ENCODE results near the gene ATP1A4. TPM values are rescaled to one million over a fixed set of nuclear protein-coding genes. Genes with fewer than 3 reads are reported as not detected.
A peak's percentile ranks its signal among the peaks of the same experiment; 100 is the strongest.

Gene ATP1A4
- total and polyA plus RNA-seq, 9 of the 15 experiments (the other 6 are each of a cell fraction or from before 2014, with no cell fraction given): 0.07 TPM; not detected in 8

DNA sequence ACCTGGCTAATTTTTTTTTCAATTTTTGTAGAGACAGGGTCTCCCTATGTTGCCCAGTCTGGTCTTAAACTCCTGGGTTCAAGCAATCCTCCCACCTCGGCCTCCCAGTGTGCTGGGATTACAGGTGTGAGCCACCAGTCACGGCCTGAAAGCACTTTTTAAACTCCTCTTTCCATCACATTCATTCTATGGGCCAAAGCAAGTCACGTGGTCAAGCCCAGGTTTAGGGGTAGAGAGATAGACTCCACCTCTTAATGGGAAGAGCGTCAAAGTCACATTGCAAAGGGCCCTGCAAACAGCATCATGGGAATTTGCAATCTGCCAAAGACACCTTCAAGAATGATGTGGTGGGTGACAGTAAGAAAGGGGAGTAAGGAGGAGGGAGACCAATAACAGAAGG, 7.1 kb downstream of the ATP1A4 start:
- no peak overlapping the region for H3K27ac ChIP-seq (ENCODE audit: extremely low read depth, low read depth, low read length)
- no TSS peak for BruUV-seq (replicated peaks)
- no peak overlapping the region for H2AFZ ChIP-seq (ENCODE audit: low read depth, low read length)
- ATAC-seq (no peak), DNase-seq (ENCODE audit: extremely low read depth in 1 of 4, low spot score in 3 of 4) (no peak), FAIRE-seq (no peak)
- H3K4me2 ChIP-seq (ENCODE audit: insufficient read depth, low read length): no peak overlapping the region
- H3K36me3 ChIP-seq (ENCODE audit: control insufficient read depth, insufficient read depth, low read length): no peaks in the 10 kb centered on the region
- no peaks in the 10 kb centered on the region for H3K9me3 ChIP-seq (replicated peaks; ENCODE audit: control insufficient read depth, insufficient read depth, low read depth, low read length)
- H4K20me1 ChIP-seq (replicated peaks; ENCODE audit: control insufficient read depth, insufficient read depth, low read length): no peaks in the 10 kb centered on the region
- intact Hi-C loops (cut with micrococcal nuclease): no loop called here
- H3K27me3 ChIP-seq (ENCODE audit: control insufficient read depth in 2 of 2, insufficient read depth in 2 of 2, low read length in 2 of 2): peaks cover 3 to 16% of the 10 kb centered on the region in 2 experiments; a peak in 3 of 5 replicates
- no peak overlapping the region for H3K4me3 ChIP-seq
- ChIA-PET CTCF (ENCODE audit: low intra/inter-chr PET ratio) (no interaction called here), POLR2A (no interaction called here)
- no peaks in the 10 kb centered on the region for H3K79me2 ChIP-seq (ENCODE audit: control insufficient read depth, insufficient read depth, low read length)
- in situ Hi-C loops (cut with MboI): no loop called here
- WGBS (ENCODE audit: insufficient coverage, low coverage, missing lambda C conversion rate): 2% methylated on average over 4 of the region's 4 CpGs
- H3K4me1 ChIP-seq (replicated peaks in 1 of 2; ENCODE audit: control insufficient read depth in 2 of 2, insufficient read depth in 2 of 2, low read length in 2 of 2): peaks cover 0 to 3% of the 10 kb centered on the region in 2 experiments; a peak in 1 of 5 replicates
- H3K9ac ChIP-seq (ENCODE audit: insufficient read depth in 1 of 2, low read depth in 2 of 2, low read length in 2 of 2): no peak overlapping the region
- H3K9me1 ChIP-seq (ENCODE audit: control insufficient read depth, insufficient read depth, low read length): no peaks in the 10 kb centered on the region
- TF ChIP-seq ZNF23 (CRISPR knock-in tag; IDR thresholded peaks at IDR 0.05): no peak
- no peak for TF ChIP-seq NEUROD1 (IDR thresholded peaks at IDR 0.05; ENCODE audit: borderline replicate concordance, low read depth, low read length, partially characterized antibody)
- TF ChIP-seq ZNF263 (CRISPR knock-in tag; IDR thresholded peaks at IDR 0.05; ENCODE audit: borderline replicate concordance): no peak
- TF ChIP-seq TFE3 (CRISPR knock-in tag; IDR thresholded peaks at IDR 0.05): peak; percentile 68
- TF ChIP-seq ZNF324 (CRISPR knock-in tag; IDR thresholded peaks at IDR 0.05): no peak
- no peak for TF ChIP-seq GTF2A2 (tag; IDR thresholded peaks at IDR 0.05)
- TF ChIP-seq ZNF24 (IDR thresholded peaks at IDR 0.05): no peak
- TF ChIP-seq TCF15 (CRISPR knock-in tag; IDR thresholded peaks at IDR 0.05): no peak
- no peak for TF ChIP-seq HDAC6 (IDR thresholded peaks at IDR 0.05; ENCODE audit: low read depth, low read length)
- TF ChIP-seq SRSF3 (IDR thresholded peaks at IDR 0.05; ENCODE audit: insufficient read depth, low read length): no peak
- TF ChIP-seq, protein P1, sequence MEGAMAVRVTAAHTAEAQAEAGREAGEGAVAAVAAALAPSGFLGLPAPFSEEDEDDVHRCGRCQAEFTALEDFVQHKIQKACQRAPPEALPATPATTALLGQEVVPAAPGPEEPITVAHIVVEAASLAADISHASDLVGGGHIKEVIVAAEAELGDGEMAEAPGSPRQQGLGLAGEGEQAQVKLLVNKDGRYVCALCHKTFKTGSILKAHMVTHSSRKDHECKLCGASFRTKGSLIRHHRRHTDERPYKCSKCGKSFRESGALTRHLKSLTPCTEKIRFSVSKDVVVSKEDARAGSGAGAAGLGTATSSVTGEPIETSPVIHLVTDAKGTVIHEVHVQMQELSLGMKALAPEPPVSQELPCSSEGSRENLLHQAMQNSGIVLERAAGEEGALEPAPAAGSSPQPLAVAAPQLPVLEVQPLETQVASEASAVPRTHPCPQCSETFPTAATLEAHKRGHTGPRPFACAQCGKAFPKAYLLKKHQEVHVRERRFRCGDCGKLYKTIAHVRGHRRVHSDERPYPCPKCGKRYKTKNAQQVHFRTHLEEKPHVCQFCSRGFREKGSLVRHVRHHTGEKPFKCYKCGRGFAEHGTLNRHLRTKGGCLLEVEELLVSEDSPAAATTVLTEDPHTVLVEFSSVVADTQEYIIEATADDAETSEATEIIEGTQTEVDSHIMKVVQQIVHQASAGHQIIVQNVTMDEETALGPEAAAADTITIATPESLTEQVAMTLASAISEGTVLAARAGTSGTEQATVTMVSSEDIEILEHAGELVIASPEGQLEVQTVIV (CRISPR knock-in tag; IDR thresholded peaks at IDR 0.05; ENCODE audit: borderline replicate concordance): no peak
- no peak for TF ChIP-seq SIRT6 (IDR thresholded peaks at IDR 0.05; ENCODE audit: low read depth, low read length)
- peak; percentile 69 for TF ChIP-seq RAD51 (IDR thresholded peaks at IDR 0.05; ENCODE audit: borderline replicate concordance, low read depth)
- no peak for TF ChIP-seq ZNF584 (CRISPR knock-in tag; IDR thresholded peaks at IDR 0.05; ENCODE audit: low read depth)
- no peak for TF ChIP-seq POU5F1 (IDR thresholded peaks at IDR 0.05; ENCODE audit: borderline replicate concordance, low read depth, low read length, partially characterized antibody)
- peak; percentile 34; the same call in 1 of the 2 replicates for TF ChIP-seq USF2 (CRISPR knock-in tag; IDR thresholded peaks at IDR 0.05)
- TF ChIP-seq PHF8 (IDR thresholded peaks at IDR 0.05; ENCODE audit: borderline replicate concordance, low read length): no peak
- TF ChIP-seq TOE1 (IDR thresholded peaks at IDR 0.05; ENCODE audit: borderline replicate concordance): peak; percentile 49; the same call in 1 of the 2 replicates
- TF ChIP-seq TOE1 (CRISPR knock-in tag; IDR thresholded peaks at IDR 0.05; ENCODE audit: borderline replicate concordance, low read depth): no peak

All from K562 (cell line).